KMS-11 (cell line): ENCODE data around the gene RALGAPA2.

ENCODE experiments used
- H2AFZ ChIP-seq: fragments of 200-600 bp; sonication (generic); 2 replicates; pipeline ENCODE4 v1.6.1; 2016; ENCODE audit warnings: antibody characterized with exemption, mixed run types, low read depth
- H3K27ac ChIP-seq: fragments of 200-600 bp; sonication (generic); 2 replicates; pipeline ENCODE4 v1.6.1; 2016; ENCODE audit warnings: mild to moderate bottlenecking, mixed run types
- H3K27me3 ChIP-seq: fragments of 200-600 bp; sonication (generic); 2 replicates; pipeline ENCODE4 v1.6.1; 2017; ENCODE audit warnings: mild to moderate bottlenecking, low read depth, mixed run types, moderate library complexity; ENCODE audit not compliant: insufficient read depth
- H3K36me3 ChIP-seq: fragments of 200-600 bp; sonication (generic); 2 replicates; pipeline ENCODE4 v1.6.1; 2017; ENCODE audit warnings: mild to moderate bottlenecking, mixed run types; ENCODE audit not compliant: insufficient read depth
- H3K4me1 ChIP-seq: fragments of 200-600 bp; sonication (generic); 2 replicates; pipeline ENCODE4 v1.6.1; 2016; ENCODE audit warnings: mild to moderate bottlenecking, low read depth, mixed run types; ENCODE audit not compliant: poor library complexity, severe bottlenecking
- H3K4me2 ChIP-seq: fragments of 200-600 bp; sonication (generic); 2 replicates; pipeline ENCODE4 v1.7.0; 2016; ENCODE audit warnings: mild to moderate bottlenecking, mixed run types
- H3K4me3 ChIP-seq: fragments of 200-600 bp; sonication (generic); IDR thresholded peaks from 2 replicates; pipeline ENCODE4 v1.6.1; 2017; ENCODE audit warnings: low read depth, low read length, mixed read lengths; ENCODE audit not compliant: insufficient read depth
- H3K79me2 ChIP-seq: fragments of 200-600 bp; sonication (generic); 2 replicates; pipeline ENCODE4 v1.6.1; 2016; ENCODE audit warnings: low read depth, mixed run types; ENCODE audit not compliant: insufficient read depth
- H3K9ac ChIP-seq: fragments of 200-600 bp; sonication (generic); 2 replicates; pipeline ENCODE4 v1.6.1; 2016; ENCODE audit warnings: mild to moderate bottlenecking, mixed run types
- H4K20me1 ChIP-seq: fragments of 200-600 bp; sonication (generic); 2 replicates; pipeline ENCODE4 v1.6.1; 2016; ENCODE audit warnings: mild to moderate bottlenecking, mixed run types; ENCODE audit not compliant: insufficient read depth
- TF ChIP-seq, protein P1 (sequence below): fragments of 200-600 bp; sonication (generic); conservative IDR thresholded peaks from 2 replicates; pipeline ENCODE4 v1.6.1; 2017; ENCODE audit warnings: low read depth, mild to moderate bottlenecking, antibody characterized with exemption, low read length, moderate library complexity, mixed read lengths

Gene RALGAPA2

GRCh38 chr20:20367575-20368417 is 344.6 kb downstream of the RALGAPA2 start, which contains the start of gene INSM1:
Gene INSM1 (plus strand): TSS chr20:20368104. CDS start chr20:20368268, 164 bp downstream.
- Histone ChIP-seq H3K27me3 (no peaks in the 10 kb centered on the region), H3K79me2 (no peaks in the 10 kb centered on the region), H4K20me1 (no peaks in the 10 kb centered on the region), H3K9ac (no peak within 1 kb of the TSS), H3K4me1 (no peaks in the 10 kb centered on the region), H3K27ac (no peak within 1 kb of the TSS), H3K36me3 (no peaks in the 10 kb centered on the region), H2AFZ (peak within 1 kb of the TSS; percentile 59; the same call in 1 of the 2 replicates), H3K4me2 (peak within 1 kb of the TSS; percentile 33; the same call in 1 of the 2 replicates), H3K4me3 (no peak within 1 kb of the TSS)
- TF ChIP-seq, protein P1, sequence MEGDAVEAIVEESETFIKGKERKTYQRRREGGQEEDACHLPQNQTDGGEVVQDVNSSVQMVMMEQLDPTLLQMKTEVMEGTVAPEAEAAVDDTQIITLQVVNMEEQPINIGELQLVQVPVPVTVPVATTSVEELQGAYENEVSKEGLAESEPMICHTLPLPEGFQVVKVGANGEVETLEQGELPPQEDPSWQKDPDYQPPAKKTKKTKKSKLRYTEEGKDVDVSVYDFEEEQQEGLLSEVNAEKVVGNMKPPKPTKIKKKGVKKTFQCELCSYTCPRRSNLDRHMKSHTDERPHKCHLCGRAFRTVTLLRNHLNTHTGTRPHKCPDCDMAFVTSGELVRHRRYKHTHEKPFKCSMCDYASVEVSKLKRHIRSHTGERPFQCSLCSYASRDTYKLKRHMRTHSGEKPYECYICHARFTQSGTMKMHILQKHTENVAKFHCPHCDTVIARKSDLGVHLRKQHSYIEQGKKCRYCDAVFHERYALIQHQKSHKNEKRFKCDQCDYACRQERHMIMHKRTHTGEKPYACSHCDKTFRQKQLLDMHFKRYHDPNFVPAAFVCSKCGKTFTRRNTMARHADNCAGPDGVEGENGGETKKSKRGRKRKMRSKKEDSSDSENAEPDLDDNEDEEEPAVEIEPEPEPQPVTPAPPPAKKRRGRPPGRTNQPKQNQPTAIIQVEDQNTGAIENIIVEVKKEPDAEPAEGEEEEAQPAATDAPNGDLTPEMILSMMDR = no peak

DNA sequence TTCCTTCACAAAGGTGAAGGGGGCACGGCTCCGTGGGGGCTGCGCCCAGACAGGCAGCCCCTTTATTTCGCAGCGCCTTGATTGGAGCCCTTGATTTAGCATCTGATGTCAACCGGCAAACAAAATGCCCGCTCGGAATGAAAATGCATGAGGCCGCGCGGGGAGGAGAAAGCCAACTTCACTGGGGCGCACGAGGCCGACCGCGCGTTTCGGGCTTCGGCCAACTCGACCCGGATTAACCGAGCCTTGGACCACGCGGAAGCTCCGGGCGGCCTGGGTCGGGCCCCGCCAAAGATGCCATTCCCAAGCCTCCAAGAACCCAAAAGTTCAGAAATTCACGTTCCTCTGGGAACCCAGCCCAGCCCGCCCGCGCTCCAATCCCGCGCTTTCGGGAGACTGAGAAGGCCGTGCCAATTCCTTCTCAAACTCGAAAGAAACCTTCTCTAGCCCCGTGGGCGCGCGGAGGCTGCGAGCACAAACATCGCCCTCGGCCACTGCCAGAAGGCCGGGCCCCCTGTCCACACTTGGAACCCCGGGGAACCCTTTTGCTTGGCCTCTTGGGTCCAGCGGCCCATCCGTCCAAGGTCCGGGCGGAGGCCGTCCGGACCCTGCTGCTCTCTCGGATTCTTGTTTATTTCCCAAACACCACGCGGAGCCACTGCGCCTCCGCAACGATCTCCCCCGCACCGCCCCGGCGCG is 345.4 kb downstream of the RALGAPA2 start:
- H3K4me3 ChIP-seq = no peak overlapping the region
- no peak overlapping the region for H3K9ac ChIP-seq
- TF ChIP-seq, protein P1 = no peak
- H3K4me2 ChIP-seq = no peak overlapping the region
- no peaks in the 10 kb centered on the region for H3K27me3 ChIP-seq
- H2AFZ ChIP-seq = no peak overlapping the region
- no peak overlapping the region for H3K27ac ChIP-seq
- no peaks in the 10 kb centered on the region for H3K36me3 ChIP-seq
- no peaks in the 10 kb centered on the region for H4K20me1 ChIP-seq
- H3K79me2 ChIP-seq = no peaks in the 10 kb centered on the region
- H3K4me1 ChIP-seq = no peaks in the 10 kb centered on the region

DNA sequence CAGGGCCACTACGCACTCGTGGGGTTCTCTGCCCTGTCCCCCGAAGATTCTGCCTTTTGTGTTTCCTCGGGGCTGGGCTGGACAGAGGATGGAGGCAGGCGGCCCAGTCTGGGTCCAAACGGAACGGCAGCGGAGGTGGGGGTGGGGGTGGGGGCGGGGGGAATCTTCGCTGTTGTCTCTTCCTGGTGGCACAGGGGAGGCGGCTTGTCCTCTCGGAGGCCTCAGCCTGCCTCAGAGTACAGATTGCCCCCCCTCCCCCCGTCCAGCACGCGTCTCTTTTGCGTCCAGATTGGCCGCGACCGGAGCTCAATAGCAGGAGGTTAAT is 345.9 kb downstream of the RALGAPA2 start:
- Histone ChIP-seq H3K27me3 (no peaks in the 10 kb centered on the region), H2AFZ (no peak overlapping the region), H3K27ac (no peak overlapping the region), H3K4me3 (no peak overlapping the region), H3K4me1 (no peaks in the 10 kb centered on the region), H3K4me2 (no peak overlapping the region), H3K9ac (no peak overlapping the region), H3K79me2 (no peaks in the 10 kb centered on the region), H3K36me3 (no peaks in the 10 kb centered on the region), H4K20me1 (no peaks in the 10 kb centered on the region)
- TF ChIP-seq, protein P1 = no peak

DNA sequence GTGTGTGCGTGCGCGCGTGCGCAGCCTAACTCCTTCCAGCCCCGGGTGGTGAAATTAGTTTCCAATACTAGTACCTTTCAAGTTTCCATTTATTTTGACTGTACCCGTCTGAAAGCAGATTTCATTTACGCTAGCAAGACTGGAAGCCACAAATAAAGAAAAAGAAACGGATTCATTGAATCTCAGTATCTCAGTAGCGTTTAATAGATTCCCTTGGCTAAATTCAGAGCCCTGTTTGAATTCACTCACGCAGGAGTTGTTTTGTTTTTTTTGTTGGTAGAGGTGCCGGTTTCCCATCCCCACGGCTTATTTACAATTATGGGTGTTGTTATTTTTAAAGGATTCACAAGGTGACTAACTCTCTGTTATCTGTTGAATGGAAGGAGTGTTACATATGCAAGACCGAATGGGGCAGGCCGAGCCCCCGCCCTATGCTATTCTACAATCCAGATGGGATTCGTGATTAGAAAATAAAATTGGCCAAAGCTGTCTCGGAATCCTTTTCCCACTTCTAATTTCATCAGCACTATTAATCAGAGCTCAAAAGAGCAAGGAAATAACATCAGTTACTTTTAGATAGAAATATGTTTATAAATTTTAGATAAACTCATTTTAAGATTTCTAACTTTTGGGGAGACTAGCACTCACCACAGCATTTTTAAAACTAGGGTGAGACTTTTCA is 346.8 kb downstream of the RALGAPA2 start:
- no peaks in the 10 kb centered on the region for H3K36me3 ChIP-seq
- H2AFZ ChIP-seq = no peak overlapping the region
- TF ChIP-seq, protein P1 = no peak
- no peaks in the 10 kb centered on the region for H4K20me1 ChIP-seq
- no peaks in the 10 kb centered on the region for H3K79me2 ChIP-seq
- H3K27me3 ChIP-seq = no peaks in the 10 kb centered on the region
- H3K27ac ChIP-seq = no peak overlapping the region
- no peak overlapping the region for H3K4me2 ChIP-seq
- H3K4me1 ChIP-seq = no peaks in the 10 kb centered on the region
- no peak overlapping the region for H3K4me3 ChIP-seq
- H3K9ac ChIP-seq = no peak overlapping the region
